ENCODE measurements around the gene CRY2.

The CRY2 gene

DNA sequence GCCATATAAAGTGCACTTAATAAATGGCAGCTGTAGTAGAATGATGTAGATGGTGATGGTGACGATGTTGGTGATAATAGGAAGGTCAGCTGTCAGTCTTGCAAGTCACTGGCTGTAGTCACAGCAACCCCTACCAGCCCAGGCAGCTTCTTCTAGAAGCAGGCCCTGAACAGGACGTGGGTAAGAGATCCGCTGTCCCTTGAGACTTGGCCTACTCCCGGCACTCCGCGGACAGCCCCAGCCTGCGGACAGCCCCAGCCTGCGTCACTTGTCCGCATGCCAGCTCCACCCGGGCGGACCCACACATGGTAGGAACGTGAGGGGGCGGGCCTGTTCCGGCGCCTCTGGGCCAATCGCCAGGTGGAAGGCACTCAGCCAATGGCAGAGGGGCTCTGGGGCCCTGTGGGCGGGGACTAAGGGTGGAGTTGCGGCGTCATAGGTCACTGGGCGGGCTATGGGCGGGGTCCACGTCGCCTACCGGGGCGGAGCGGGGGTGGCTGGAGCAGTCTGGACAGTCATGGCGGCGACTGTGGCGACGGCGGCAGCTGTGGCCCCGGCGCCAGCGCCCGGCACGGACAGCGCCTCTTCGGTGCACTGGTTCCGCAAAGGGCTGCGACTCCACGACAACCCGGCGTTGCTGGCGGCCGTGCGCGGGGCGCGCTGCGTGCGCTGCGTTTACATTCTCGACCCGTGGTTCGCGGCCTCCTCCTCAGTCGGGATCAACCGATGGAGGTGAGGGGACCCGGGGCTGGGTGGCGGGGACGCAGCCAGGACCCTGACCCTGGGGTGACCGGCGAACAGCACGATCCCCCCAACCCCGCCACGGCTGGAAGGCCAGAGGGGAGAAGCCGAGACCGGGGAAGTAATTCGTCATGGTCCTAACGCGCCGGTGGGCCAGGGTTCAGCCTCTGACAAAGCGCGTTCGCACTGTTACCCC, at the start of gene CRY2:
CRY2 (plus strand) TSS at position 502 of the 937 bp plus-strand sequence; CDS start at position 518, 16 bp downstream.
- in situ Hi-C loops (cut with MboI; ENCODE audit: low pct_unique_long_range_greater_than_20kb, low sequenced_read_pairs, unreplicated experiment): no loop called here

DNA sequence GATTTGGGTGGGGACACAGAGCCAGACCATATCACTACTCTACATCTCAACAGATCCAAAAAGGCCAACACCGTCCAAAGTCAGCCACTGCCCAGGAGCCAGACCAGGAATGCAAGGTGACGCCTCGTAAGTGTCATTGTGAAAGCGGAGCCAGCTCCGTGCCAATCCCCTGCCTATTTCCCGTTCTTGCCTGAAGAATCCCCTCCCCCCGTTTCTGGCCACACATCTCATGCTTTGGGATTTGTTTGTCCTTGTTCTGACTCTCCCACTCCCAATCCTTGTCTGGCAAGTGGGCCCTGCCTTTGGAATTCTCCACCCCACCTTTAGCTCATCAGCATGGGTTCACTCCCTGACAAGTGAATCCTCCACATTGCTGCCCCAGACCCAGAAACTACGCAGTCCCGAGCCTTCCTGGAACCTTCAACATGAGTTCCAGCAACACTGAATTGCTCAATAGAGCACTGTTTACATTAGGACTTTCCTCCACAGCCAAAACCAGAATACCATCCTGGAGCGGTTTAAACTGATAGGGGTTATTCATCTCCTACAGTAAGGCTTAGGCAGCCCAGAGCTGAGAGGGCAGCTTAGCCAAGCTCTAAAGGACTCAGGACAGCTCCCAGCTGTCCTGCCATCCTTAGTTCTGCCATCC, 48.4 kb upstream of the CRY2 start:
- TF ChIP-seq, protein P1, sequence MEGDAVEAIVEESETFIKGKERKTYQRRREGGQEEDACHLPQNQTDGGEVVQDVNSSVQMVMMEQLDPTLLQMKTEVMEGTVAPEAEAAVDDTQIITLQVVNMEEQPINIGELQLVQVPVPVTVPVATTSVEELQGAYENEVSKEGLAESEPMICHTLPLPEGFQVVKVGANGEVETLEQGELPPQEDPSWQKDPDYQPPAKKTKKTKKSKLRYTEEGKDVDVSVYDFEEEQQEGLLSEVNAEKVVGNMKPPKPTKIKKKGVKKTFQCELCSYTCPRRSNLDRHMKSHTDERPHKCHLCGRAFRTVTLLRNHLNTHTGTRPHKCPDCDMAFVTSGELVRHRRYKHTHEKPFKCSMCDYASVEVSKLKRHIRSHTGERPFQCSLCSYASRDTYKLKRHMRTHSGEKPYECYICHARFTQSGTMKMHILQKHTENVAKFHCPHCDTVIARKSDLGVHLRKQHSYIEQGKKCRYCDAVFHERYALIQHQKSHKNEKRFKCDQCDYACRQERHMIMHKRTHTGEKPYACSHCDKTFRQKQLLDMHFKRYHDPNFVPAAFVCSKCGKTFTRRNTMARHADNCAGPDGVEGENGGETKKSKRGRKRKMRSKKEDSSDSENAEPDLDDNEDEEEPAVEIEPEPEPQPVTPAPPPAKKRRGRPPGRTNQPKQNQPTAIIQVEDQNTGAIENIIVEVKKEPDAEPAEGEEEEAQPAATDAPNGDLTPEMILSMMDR (IDR thresholded peaks at IDR 0.05; ENCODE audit: extremely low read depth, insufficient read depth, missing control alignments): no peak
- DNase-seq (ENCODE audit: low spot score): no peak
- in situ Hi-C loops (cut with MboI; ENCODE audit: low pct_unique_long_range_greater_than_20kb, low sequenced_read_pairs, unreplicated experiment): no loop called here

More for the DNA sequence above, at the start of gene CRY2:
- TF ChIP-seq, protein P1 (IDR thresholded peaks at IDR 0.05; ENCODE audit: extremely low read depth, insufficient read depth, missing control alignments): no peak
- DNase-seq (ENCODE audit: low spot score): peak; percentile 97

DNA sequence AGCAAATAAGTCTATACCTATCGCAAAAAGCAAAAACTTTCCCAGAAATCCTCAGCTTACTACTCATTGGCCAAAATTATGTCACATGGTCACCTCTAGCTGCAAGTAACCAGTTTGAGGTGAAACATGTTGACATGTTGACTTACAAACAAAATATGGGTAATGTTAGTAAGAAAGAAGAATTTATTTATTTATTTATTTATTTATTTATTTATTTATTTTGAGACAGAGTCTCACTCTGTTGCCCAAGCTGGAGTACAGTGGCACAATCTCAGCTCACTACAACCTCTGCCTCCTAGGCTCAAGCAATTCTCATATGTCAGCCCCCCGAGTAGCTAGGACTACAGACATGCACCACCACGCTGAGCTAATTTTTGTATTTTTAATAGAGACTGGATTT, 47.7 kb upstream of the CRY2 start:
- in situ Hi-C loops (cut with MboI; ENCODE audit: low pct_unique_long_range_greater_than_20kb, low sequenced_read_pairs, unreplicated experiment): no loop called here
- TF ChIP-seq, protein P1 (IDR thresholded peaks at IDR 0.05; ENCODE audit: extremely low read depth, insufficient read depth, missing control alignments): no peak
- DNase-seq (ENCODE audit: low spot score): no peak

DNA sequence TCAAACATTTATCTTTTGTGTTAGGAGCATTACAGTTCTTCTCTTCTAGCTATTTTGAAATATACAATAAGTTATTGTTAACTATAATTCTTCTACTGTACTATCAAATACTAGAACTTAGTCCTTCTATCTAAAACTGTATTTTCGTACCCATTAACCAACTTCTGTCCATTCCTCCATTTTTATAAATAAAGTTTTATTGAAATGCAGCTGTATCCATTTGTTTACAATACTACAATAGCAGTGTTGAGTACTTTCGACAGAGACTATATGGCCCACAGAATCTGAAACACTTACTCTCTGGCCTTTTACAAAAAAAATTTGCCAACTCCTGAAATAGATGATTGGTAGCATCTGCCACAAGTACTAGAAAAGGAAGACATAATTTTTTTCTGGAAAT, 47.0 kb upstream of the CRY2 start:
- no peak for DNase-seq (ENCODE audit: low spot score)
- in situ Hi-C loops (cut with MboI; ENCODE audit: low pct_unique_long_range_greater_than_20kb, low sequenced_read_pairs, unreplicated experiment): no loop called here
- TF ChIP-seq, protein P1 (IDR thresholded peaks at IDR 0.05; ENCODE audit: extremely low read depth, insufficient read depth, missing control alignments): no peak

DNA sequence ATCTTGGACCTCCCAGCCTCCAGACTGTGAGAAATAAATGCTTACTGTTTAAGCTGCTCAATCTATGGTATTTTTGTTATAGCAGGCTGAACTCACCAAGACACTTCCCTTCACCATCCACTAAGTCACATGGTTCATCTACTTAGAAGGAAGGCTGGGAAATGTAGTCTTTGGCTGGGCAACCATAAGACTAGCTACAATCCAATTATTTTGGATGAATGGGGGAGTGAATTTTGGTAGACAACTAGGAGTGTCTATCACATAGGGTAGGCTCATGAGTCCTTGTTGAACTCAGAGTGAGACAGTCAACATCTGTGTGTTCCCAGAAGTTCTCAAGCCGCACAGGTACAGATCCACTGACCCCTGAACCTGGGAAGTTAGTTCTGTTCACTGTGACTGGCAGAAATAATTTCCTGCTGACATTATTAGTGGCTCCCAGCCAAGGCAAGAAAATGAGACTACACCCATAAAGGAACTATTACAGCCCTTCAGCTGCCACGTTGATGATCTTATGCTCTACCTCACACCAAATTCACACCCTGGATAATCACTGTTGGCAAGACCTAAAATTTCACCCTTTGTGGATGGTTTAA, 45.5 kb upstream of the CRY2 start:
- no peak for DNase-seq (ENCODE audit: low spot score)
- in situ Hi-C loops (cut with MboI; ENCODE audit: low pct_unique_long_range_greater_than_20kb, low sequenced_read_pairs, unreplicated experiment): no loop called here
- TF ChIP-seq, protein P1 (IDR thresholded peaks at IDR 0.05; ENCODE audit: extremely low read depth, insufficient read depth, missing control alignments): no peak

DNA sequence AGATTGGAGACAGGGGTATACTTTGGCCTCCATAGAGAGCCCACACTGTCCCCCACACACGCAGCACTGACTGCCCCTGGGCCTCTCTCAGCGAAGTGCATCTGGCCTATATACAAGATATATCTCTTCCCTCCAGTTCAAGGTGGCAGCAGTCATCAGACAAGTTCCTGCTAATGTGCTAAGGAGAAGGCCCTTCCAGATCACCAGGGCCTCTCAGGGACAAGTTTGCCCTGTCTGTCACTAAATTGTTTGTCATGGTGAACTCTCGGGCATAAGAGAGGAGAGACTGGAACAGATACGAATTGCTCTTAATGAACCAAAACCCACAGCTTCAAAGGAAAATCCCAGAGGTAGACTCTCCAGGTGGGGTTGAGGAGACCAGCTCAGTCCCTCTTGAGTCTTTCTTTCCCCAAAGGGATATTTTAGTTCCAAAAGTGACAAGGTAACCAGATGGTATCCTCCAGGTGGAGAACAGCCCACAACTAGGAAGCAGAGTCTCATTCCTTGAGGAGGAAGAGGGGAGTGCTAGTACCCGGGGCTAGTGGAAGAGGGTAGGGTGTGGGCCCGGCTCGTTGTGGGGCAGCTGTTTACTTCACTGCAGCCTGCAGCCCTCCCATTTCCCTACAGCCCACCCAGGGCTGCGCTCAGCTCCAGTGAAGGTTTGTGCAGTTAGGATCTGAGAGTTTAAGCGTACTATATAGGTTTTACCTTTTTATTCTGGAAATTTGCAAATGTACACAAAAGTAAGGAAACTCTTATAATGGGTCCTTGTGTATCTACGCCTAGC, 44.6 kb upstream of the CRY2 start:
- in situ Hi-C loops (cut with MboI; ENCODE audit: low pct_unique_long_range_greater_than_20kb, low sequenced_read_pairs, unreplicated experiment): no loop called here
- DNase-seq (ENCODE audit: low spot score): no peak
- TF ChIP-seq, protein P1 (IDR thresholded peaks at IDR 0.05; ENCODE audit: extremely low read depth, insufficient read depth, missing control alignments): no peak
